NCI-H524 (cell line): ENCODE measurements around the gene RAB6B.

Experiments used
- DNase-seq, 2 experiments: peaks; one replicate each; lab custom pipeline; 2025; lab: John Stamatoyannopoulos, UW

RAB6B gene

DNA sequence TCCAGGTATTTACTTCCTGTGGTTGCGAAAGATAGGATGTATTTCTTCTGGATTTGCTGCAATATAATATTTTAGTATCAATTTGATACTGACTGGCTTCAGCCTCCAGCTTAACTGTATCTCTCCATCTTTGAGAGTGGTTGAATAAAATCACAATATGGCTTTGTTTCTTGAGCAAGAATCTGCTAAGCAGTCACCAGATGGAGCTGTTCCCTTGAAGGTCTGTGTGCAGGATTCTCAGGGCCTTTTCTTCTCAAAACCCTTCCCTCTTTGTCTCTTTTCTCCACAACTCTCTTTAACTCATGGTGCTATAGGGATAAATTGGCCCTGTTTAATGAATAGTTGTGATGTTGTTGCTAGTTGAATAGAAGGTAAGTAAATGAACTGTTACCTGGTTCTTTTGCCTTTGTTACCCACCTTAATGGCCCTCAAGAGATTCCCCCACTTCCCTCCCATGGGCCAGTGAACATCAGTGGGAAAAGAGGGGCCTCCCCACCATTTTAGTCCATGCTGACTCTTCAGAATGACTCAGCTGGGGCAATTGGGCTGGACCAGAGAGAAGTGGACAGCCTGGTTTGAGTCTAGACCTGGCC lies 34.8 kb upstream of the RAB6B start:
- DNase-seq: peak; percentile 54 to 76

GRCh38 chr3:133928903-133929607 lies 33.4 kb upstream of the RAB6B start:
- DNase-seq: peak in 1 of 2 experiments; percentile 21

DNA sequence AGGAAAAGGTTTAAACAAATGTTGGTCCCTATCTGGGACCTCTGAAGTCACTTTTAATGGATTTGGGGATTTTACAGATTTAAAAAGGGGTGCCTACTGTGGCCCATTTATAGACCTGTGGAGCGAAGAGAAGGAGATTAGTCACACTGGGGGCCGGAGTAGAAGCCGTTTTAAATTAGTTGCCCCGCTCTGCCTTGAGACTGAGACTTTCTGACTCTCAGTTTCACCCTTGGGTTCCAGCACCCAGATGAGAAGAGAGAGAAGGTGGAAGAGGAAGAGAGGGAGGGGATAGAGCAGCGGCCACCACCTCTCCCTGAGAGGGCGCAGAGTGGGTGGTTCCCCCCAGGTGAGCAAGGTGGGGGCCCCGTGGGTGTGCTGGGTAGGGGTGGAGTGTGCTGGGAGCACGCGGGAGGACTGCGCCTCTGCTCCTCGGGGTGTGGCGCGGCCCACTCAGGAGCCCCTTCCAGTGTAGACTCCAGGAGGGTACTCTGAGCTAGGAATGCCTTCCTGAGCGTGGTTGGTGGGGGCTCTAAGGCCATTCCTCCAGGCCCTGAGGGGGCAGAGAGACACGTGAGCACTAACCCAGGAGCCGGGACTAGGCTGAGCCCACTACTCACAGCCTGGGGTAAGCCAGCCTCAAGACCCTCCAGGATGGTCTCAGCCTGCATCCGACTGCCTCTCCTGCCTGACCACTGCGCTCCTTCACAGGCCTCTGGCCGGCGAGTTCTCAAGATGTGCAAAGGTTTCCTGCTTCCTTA lies 32.6 kb upstream of the RAB6B start:
- DNase-seq: no peak

DNA sequence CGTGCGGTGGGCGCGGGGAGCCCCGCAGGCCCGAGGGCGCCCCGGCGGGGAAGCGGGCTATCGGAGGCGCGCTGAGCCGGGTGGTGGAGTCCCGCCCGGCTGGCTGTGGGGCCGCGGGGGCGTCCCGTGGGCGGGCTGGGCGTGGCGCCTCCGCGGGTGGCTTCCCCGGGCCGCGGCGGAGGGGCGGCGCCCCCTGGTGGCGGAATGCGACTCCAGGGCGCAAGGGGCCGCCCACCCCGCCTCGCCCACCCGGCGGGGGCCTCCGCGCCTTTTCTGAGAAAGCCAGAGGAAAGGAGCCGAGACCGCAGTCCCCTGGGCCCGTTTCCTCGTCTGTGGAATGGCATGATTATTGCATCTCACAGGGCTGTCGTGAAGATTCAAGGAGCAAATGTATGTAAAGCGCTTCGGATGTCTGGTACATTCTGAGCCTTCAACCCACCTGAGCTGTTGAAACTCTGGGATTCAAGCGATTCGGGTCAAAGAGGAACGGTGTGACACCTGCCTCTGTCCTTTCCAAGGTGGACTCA lies 31.9 kb upstream of the RAB6B start:
- peak; percentile 17 to 67 for DNase-seq

DNA sequence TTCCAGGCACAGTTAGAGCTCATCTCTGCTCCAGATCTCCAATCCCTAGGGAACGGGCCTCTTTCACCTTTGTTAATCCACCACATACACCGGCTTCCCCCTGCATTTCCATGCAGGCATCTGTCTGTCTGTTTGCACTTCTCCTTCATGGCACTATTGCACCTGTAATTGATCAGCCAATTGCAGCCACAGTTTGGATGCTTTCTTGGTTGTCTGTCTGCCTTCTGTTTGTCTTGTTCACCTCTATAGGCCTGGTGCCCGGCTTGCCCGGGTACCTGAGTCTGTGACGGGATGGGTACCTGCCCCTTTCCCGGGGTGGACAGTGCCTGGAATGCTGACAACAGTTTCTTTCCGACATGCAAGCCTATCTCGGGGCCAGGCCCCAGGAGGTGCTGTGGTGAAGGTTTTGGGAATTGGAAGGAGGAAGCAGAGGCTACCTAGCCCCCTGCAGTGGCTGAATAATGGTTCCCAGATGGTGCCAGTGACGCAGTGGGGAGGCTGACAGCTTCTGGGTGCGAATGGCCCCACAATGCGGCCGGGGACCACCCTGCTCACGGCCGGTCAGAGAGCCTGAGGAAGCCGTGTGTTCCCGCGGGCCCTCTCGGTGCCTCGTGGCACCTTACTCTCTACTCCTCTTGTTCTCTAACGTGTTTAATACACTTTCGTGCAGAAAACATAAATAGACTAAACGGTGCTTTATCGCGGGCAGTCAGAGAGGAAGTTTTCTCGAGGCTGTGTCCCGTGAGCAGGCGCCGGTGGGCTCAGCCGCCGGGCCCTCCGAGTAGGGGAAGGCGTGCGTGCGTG lies 31.3 kb upstream of the RAB6B start:
- DNase-seq: peak; percentile 47 to 53

- DNase-seq: no peak
Measured at GRCh38 chr3:133925960-133926735, 30.5 kb upstream of the RAB6B start.

DNA sequence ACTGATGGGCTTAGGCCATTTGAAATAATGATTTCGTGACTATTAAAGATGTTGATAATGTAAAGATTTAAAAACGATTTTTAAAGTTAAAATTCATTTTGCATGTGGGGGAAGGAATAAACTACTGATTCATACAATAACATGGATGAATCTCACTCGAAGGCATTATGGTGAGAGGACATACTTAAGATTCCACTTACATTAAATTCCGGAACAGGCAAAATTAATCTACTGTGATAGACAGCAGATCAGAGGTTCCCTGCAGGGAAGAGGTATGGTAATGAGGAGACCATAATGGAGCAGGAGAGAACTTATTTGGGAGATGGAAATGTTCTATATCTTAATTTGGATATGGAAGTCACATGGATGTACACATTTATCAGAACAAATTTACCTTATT lies 28.4 kb upstream of the RAB6B start:
- DNase-seq: no peak

DNA sequence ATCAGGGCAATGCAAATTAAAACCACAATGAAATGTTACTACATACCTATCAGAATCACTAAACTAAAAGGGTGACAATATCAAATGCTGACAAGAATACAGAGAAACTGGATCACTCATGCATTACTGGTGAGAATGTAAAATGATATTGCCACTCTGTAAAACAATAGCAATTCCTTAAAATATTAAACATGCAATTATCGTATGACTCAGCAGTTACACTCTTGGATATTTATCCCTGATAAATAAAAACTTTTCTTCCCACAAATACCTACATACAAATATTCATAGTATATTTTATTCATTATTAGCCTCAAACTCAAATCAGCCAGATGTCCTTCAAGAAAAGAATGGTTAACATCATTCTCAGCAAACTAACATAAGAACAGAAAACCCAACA lies 25.9 kb upstream of the RAB6B start:
- no peak for DNase-seq

DNA sequence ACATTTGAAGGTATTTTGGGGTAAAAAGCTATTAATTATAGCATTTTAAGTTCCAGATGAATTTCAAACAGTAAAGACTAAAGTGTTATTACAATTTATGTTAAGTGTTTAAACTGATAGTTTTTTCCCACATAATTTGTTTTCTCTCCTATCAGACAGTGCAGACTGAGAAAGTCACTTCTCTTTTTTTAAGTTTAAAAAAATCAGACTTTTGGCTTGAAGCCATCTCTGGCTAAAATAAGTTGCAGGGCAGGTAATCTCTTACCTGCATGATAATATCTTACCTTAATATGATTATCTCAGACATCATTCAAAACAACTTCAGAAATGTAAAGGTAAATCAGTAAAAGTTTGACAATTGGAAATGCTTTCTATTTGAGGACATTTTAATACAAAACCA lies 21.5 kb upstream of the RAB6B start:
- DNase-seq: no peak

DNA sequence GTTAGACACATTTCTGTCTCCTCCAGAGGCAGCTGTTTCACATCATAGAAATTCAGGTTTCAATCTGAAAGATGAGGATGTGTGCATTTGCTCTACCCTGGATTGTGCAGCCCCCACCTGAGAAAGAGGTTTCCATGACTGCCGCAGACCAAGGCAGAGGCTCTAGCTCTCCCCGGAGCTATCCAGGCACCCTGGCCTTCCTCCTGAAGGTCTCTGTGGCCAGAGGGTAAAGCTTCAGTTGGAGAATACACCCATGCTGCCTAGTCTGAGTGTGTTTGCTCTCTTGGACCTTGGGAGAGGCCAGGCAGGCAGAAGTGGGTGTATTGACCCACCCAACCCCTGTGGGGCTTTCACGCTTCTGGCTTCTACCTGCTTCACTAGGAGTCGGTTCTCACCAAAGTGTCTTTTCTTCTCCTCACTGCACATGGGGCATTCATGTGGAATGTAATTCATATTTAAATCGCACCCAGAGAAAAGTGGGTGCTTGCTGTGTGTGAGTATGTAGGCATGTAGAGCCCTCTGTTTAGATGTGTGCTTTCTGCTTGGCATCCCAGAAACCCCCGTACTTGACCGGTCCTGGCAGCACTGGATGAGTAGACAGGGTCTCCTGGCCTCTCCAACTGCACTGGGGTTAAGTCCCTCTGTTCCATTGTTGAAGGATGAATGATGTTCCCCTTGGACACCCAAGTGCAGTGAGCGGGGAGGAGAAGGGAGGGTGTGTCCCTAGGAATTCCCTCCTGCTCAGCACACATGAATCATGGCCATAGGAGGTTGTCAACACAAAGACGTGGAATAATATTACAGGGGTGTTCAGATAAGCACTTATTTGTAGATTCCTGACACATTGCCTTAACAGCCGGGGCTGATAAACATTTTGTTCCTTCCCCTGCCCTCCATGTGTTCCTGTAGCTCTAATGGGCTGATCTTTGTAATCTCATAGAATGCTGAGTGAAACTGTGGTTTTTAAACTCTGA lies 20.3 kb upstream of the RAB6B start:
- DNase-seq: no peak

- peak; percentile 35 to 76 for DNase-seq
Measured at GRCh38 chr3:133914839-133915600, 19.3 kb upstream of the RAB6B start.

DNA sequence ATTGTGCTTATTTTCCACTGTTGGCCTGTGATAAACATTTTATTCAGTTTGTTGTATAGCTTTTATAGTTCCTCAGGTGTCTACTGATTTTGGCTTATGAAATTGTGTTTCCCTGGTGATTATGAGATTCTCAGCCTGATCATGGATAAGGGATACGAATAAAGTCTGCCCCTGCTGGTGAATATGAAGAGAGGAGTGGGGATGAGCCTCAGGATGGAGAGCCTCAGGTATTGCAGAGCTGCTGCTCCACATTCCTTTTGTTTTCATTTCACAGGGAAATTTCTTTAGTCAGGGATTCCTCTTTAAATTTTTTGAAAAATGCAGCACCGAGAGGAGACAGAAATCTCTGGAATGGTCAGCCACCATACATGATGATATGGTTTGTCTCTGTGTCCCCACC lies 14.7 kb upstream of the RAB6B start:
- DNase-seq: no peak

DNA sequence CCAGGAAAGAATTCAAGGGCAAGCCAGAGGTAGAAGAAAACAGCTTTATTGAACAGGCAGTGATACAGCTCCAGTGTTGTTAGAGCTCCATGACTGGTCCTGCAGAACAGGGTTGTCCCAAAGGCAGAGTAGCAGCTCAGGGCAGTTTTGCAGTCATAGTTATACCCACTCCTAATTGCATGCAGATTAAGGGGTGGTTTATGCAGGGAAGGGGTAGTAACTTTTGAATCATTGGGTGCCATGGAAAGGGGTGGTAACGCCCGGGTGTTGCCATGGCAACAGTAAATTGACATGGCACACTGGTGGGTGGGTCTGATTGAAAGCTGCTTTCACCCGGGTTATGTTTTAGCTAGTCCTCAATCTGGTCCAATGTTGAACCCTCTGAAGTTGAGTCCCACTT lies 9.7 kb upstream of the RAB6B start:
- no peak for DNase-seq

GRCh38 chr3:133901847-133902246 lies 6.2 kb upstream of the RAB6B start:
- DNase-seq: no peak

DNA sequence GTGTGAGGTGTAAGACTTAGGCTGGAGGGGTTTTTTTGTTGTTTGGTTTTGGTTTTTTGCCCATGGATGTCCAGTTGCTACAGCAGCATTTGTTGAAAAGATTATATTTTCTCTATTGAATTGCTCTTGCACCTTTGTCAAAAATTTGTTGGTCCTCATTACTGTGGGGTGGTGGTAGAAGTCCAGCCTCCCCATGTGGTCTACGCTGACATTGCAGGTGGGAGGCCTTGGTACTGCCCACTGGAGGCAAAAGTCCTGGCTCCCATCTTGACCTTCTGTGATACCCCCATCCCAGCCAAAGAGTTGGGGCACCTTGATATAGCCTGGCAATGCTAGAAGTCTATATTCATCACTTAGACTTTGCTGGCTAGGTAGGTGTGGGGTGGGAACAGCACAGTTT lies 5.4 kb upstream of the RAB6B start:
- DNase-seq: no peak

- DNase-seq: no peak
Measured at GRCh38 chr3:133899311-133899710, 3.6 kb upstream of the RAB6B start.

DNA sequence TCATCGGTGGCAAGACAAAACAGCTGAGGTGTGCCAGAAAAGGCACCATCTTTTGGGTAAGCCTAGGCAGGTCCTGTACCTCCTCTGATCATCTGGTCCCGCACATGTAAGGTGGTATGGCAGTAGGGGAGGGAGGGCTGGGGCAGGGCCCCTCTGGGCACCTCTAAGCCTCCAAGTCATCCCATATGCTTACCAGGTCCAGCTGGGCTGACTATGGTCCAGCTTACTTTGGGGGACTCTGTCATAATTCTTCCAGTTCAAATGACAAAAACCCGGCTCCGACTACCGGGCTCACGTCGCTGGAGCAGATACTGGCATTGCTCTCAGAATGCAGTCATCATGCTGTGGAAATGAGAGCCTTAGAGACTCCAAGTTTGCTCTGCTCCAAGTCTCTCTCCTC lies 1.9 kb upstream of the RAB6B start:
- no peak for DNase-seq

GRCh38 chr3:133896002-133896761 lies 500 bp upstream of the RAB6B start:
- DNase-seq: peak in 1 of 2 experiments; percentile 44
